COLO829 (cell line): Measurements from ENCODE around the gene MPV17.
"Not testable (repeated sequence)": the region's sequence is repeated elsewhere in the genome, so short reads cannot be mapped to it uniquely, and the experiment has no call there.

Source experiments
- DNase-seq: peaks from one replicate; pipeline ENCODE4 v3.0.0; 2012; ENCODE audit warnings: low spot score

The MPV17 gene

GRCh38 chr2:27322301-27322765 is 564 bp downstream of the MPV17 start:
- DNase-seq, result no peak

DNA sequence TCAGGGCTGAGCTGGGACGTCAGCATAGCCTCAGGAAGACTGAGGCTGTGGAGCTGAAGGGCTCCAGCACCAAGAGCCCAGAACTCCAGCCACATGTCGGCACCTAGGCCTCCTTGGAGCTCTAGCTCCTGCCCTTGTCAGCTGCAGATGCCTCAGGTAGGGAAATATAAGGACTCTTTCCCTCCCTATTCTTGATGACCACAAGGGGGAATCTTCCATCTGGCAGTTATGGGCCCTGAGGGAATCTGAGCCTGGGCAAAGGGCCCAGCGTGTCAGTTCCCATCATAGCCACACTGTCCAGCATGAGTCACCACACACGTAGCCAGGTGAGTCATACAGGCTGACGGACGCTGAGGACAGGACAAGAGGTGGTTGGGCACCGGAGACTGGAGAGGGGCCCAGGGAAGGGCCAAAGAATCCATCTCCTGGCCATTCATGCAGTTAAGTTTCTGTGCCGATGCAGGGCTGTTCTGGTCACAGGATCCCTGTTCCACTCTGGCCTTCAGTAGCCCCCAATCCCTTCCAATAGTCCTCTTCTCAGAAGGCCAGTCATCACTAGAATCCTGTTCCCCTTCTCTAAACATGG is 1.8 kb downstream of the MPV17 start:
- peak; percentile 94 for DNase-seq

- not testable (repeated sequence) for DNase-seq
Measured at GRCh38 chr2:27319839-27320238, 3.1 kb downstream of the MPV17 start.

DNA sequence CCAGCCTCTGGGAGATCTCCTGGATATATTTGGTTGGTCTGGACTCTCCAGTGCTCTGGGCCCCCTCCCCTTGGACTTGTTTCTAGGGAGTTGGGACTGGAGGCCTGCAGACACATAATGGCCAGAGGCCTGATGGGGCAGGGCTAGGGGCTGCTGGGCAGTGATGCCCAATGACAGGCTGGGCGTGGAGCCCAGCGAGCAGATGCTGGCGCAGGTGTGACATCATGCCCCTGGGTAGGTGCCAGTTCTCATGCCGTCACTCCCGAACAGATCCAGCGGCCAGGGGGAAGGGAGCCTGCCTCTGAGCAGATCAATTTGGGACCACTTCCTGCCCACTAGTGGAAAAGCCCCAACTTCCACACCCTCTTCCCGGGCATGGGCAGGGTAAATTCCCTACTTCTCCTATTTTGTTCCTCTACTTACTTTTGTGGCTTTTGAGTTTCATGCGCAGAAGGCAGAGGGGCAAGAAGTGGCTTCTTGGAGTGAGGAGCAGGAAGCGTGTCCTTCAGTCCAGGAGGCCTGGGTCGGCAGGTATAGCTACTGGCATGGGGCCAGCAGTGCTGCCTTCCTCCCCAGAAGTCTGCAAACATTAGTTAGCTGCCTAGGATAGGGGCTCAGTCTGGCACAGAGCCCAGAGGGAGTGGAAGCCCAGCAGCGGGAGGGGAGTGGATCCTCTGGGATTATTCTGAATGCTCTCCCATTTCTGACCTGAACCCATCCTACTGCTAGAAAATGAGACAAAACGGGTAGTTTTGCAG is 6.1 kb downstream of the MPV17 start:
- no peak for DNase-seq

DNA sequence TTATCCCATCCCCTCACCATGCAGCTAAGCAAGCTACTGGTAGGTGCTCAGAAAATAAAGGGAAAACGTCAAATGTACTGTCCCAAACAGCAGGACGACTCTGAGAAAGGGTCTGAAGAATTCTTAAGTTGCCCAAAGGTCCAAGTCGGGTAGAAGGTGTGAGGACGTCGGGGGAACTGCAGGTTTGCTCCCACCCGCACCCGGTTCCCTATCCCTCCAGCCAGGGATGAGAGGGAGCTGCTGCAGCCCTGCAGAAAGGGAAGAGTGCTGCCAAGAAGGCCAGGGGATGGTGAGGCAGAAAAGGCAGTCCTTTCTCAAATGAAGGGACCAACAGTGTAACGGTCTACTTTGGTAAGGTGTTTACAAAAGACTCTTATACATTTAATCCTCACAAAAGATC is 7.8 kb downstream of the MPV17 start:
- no peak for DNase-seq

GRCh38 chr2:27314709-27315108 is 8.2 kb downstream of the MPV17 start:
- no peak for DNase-seq

- DNase-seq, result no peak
Measured at GRCh38 chr2:27313882-27314645, 8.8 kb downstream of the MPV17 start.

DNA sequence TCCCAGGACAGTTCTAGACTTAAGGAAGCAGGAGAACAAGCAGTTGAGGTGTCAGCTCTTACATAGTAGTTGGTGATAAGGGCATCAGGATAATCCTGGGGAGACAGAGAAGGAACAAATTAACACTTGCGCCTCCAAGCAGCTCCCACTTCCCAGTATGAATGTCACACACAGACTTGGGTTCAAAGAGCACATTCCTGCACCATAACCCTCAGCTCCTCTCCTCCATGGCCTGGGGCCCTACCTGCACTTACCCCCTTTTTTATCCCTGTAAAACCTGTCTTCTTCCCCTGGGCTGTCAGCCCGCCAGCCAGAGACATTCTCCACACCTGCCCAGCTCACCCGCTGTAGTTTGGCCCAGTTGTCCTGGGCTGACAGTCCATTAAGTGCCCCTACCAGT is 10.7 kb downstream of the MPV17 start:
- DNase-seq, result no peak

GRCh38 chr2:27309651-27310050 is 13.2 kb downstream of the MPV17 start:
- no peak for DNase-seq

DNA sequence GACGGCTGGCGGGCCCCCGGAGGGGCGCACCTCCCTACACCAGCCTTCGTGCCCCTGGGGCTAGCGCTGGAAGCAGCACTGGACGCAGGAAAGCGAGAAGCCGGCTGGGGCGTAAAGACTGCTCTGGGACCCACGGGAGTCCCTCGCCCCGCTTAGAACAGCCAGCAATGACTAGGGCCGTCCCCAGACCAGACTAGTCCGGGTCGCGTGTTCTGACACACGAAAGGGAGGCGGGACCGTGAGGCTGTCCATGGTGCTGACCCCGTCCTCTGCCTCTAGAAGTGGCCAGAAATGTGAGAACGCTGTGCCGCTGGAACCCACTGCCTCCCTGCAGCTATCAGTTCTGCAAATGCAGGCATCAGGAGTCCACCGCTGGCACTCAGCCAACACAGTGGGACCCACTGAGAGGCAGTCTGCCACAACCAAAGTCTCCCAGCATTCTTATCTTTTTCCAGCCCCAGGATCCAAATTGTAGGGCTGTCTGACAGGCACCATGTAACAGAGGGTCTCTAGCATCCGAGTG is 14.5 kb downstream of the MPV17 start, which contains the start of gene UCN:
Gene UCN (minus strand): TSS at position 87 of the 523 bp plus-strand sequence. CDS start 550 bp downstream, outside the sequence.
- DNase-seq, result no peak

DNA sequence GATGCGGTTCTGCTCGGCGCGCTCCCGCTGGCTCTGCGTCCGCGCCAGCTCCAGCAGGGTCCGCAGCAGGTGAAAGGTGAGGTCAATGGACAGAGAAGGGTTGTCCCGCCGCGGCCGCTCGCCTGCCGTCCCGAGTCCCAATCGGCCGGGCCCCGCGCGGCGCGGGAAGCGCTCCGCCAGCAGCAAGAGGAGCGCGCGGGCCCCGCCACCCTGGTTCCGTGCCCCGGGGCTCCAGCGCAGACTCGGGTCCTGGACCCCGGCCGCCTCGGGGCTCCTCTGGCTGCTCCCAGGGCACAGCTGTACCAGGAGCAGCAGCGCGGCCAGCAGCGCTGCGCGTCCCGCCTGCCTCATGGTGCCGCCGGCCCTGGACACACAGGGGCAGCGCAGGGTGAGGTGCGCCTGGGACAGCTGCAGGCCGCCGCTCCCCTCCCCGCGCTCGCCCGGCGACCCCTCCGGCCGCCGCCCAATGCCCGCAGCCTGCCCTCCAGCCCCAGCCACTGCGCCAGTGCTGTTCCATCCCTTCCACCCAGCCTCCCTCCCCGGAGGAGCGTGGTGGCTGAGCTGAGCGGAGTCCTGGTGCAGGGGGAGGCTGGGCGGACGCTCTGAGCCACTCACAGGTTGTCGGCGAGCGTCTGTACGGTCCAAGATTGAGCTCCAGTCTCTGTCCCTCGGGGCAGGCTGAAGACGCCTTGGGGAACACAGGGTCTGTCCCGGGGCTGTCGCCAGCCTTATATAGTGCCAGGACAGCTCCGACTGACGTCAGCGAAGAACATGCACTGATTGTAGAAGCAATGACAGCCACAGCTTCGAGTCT is 15.1 kb downstream of the MPV17 start:
- DNase-seq, result no peak

DNA sequence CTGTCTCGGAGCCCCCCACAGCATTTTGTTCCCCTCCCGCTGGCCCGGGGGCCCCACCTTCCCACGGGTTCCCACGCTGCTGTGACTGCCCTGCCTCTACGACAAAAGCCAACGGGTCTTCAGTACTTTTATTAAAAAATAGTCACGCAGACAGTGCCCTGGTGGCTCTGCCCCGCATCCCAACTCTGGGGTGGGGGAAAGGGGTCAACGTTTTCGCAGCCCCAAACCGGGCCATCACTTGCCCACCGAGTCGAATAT is 15.7 kb downstream of the MPV17 start:
- DNase-seq, result no peak

- DNase-seq, result no peak
Measured at GRCh38 chr2:27306573-27307286, 16.2 kb downstream of the MPV17 start.

DNA sequence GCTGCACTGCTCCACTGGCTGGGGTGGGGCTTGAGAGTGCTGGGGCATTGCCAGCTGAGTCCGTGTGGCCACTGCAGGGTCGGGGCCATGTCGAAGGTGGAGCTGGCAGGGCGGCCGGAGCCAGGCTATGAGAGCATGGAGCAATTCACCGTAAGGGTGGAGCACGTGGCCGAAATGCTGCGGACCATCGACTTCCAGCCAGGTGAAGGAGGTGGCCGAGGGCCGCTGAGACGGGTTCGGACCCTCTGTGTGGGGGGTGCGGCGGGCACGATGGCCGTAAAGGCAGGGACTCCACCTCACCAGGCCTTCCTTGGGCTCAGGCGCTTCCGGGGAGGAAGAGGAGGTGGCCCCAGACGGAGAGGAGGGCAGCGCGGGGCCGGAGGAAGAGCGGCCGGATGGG is 16.8 kb downstream of the MPV17 start:
- DNase-seq, result no peak

DNA sequence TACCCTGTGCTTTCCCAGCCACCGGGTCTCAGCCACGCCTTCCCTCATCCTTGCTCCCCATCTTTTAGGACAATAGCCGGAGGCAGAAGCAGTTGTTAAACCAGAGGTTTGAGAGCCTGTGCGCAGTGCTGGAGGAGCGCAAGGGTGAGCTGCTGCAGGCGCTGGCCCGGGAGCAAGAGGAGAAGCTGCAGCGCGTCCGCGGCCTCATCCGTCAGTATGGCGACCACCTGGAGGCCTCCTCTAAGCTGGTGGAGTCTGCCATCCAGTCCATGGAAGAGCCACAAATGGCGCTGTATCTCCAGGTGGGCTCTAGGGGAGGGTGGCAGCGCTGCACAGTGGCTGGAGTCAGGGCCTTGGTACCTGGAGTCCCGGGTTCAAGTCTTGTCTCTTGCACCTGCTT is 17.4 kb downstream of the MPV17 start:
- DNase-seq, result no peak

- DNase-seq, result no peak
Measured at GRCh38 chr2:27304488-27305240, 18.2 kb downstream of the MPV17 start.

- peak; percentile 71 for DNase-seq
Measured at GRCh38 chr2:27303093-27304025, 19.5 kb downstream of the MPV17 start.

DNA sequence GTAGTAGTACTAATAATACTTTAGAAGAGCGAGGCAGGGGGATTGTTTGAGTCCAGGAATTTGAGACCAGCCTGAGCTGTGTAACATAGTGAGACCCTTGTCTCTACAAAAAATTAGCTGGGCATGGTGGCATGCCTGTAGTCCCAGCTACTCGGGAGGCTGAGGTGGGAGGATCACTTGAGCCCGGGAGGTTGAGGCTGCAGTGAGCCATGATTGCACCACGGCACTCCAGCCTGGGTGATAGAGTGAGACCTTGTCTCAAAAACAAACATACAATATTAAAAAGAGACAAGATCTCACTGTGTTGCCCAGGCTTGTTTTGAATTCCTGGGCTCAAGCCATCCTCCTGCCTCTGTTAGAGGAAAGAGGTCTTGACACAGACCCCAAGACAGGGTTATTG is 22.3 kb downstream of the MPV17 start:
- DNase-seq, result not testable (repeated sequence)

DNA sequence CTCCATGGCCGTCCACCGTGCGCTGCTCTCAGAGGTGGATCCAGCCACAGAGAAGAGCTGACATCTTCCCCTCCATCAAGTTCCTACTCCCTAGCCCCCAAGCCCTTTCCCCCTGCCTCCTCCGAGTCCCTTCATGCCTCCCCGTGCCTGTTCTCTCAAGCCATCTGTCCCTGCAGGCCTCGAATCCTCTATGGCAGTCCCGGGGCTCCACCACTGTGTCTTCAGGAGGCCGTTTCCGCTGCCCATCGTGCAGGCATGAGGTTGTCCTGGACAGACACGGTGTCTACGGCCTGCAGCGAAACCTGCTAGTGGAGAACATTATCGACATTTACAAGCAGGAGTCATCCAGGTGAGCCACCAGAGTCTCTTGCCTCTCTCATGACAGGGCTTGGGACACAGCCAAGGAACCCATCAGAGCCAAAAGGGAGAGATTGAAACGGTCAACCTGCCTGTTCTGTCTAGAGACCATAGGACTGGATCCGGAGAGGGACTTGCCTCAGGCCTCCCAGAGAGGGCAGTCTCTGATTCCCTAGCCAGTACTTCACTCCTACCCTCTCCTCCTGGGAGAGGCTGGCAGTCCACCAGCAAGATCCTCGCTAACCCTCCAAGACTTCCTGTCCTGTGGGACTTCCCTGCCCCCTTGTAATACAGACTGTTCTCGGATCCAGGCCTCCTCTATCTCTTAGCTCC is 24.4 kb downstream of the MPV17 start:
- DNase-seq, result no peak
